WTC11 (cell line): ENCODE results near the gene SERPINB1.

Experiments
- CTCF ChIP-seq: fragments of 200-600 bp; IDR thresholded peaks from 2 replicates; pipeline ENCODE4 v1.8.0; 2022; ENCODE audit warnings: antibody characterized with exemption
- ELF4 ChIP-seq: sonication (generic); formaldehyde crosslinking; IDR thresholded peaks from 2 replicates; pipeline ENCODE4 v1.8.1; 2022; ENCODE audit warnings: low read depth, mild to moderate bottlenecking, moderate library complexity, missing genetic modification reagents
- FOXP4 ChIP-seq: sonication (generic); formaldehyde crosslinking; IDR thresholded peaks from 2 replicates; pipeline ENCODE4 v1.8.0; 2022; ENCODE audit warnings: mild to moderate bottlenecking, missing genetic modification reagents
- HMGXB4 ChIP-seq: sonication (generic); formaldehyde crosslinking; IDR thresholded peaks from 2 replicates; pipeline ENCODE4 v1.8.1; 2023; ENCODE audit warnings: mild to moderate bottlenecking, moderate library complexity, missing genetic modification reagents
- JUN ChIP-seq: sonication (generic); formaldehyde crosslinking; IDR thresholded peaks from 2 replicates; pipeline ENCODE4 v1.8.0; 2023; ENCODE audit warnings: mild to moderate bottlenecking, missing genetic modification reagents
- KAT7 ChIP-seq: sonication (generic); formaldehyde crosslinking; IDR thresholded peaks from 2 replicates; pipeline ENCODE4 v1.8.1; 2023; ENCODE audit warnings: missing genetic modification reagents, mild to moderate bottlenecking, borderline replicate concordance
- NR3C1 ChIP-seq: sonication (generic); formaldehyde crosslinking; conservative IDR thresholded peaks from 2 replicates; pipeline ENCODE4 v1.8.1; 2023; ENCODE audit warnings: low read depth, mild to moderate bottlenecking, missing genetic modification reagents
- PRDM15 ChIP-seq: sonication (generic); formaldehyde crosslinking; IDR thresholded peaks from 2 replicates; pipeline ENCODE4 v1.8.0; 2022; ENCODE audit warnings: missing genetic modification reagents
- PRRX2 ChIP-seq: fragments of 250-450 bp; sonication (Bioruptor Pico); IDR thresholded peaks from 2 replicates; pipeline ENCODE4 v1.8.0; 2021; ENCODE audit warnings: mild to moderate bottlenecking
- SOX15 ChIP-seq: fragments of 250-450 bp; sonication (Bioruptor Pico); IDR thresholded peaks from 2 replicates; pipeline ENCODE4 v1.9.0; 2021; ENCODE audit warnings: mild to moderate bottlenecking
- TCF7 ChIP-seq: sonication (generic); formaldehyde crosslinking; IDR thresholded peaks from 2 replicates; pipeline ENCODE4 v1.8.0; 2022; ENCODE audit warnings: mild to moderate bottlenecking, low read depth, missing genetic modification reagents, moderate library complexity
- TP53 ChIP-seq: sonication (generic); formaldehyde crosslinking; IDR thresholded peaks from 2 replicates; pipeline ENCODE4 v1.8.1; 2023; ENCODE audit warnings: mild to moderate bottlenecking, missing genetic modification reagents
- ZNF512 ChIP-seq: sonication (generic); formaldehyde crosslinking; IDR thresholded peaks from 2 replicates; pipeline ENCODE4 v1.8.1; 2022; ENCODE audit warnings: missing genetic modification reagents, borderline replicate concordance

- TF ChIP-seq KAT7 (CRISPR knock-in tag) = no peak
- TF ChIP-seq TP53 (CRISPR knock-in tag) = no peak
- TF ChIP-seq PRDM15 (CRISPR knock-in tag) = no peak
- no peak for TF ChIP-seq CTCF
- TF ChIP-seq SOX15 (CRISPR knock-in tag) = no peak
- TF ChIP-seq HMGXB4 (CRISPR knock-in tag) = no peak
- TF ChIP-seq FOXP4 = no peak
- no peak for TF ChIP-seq TCF7 (CRISPR knock-in tag)
- TF ChIP-seq PRRX2 (CRISPR knock-in tag) = no peak
- no peak for TF ChIP-seq ZNF512
- TF ChIP-seq NR3C1 (CRISPR knock-in tag) = no peak
- no peak for TF ChIP-seq JUN (CRISPR knock-in tag)
- TF ChIP-seq ELF4 (CRISPR knock-in tag) = no peak
Observed at GRCh38 chr6:2794171-2794730, 47.4 kb downstream of the SERPINB1 start.
